Fibroblast of lung (primary cell): ENCODE data around the gene C2orf76. TPM values are rescaled to one million over a fixed set of nuclear protein-coding genes. Genes with fewer than 3 reads are reported as not detected.

Experiments
- DNase-seq, 2 donors: peaks; one replicate each; pipeline versions ENCODE4 v3.0.0 to v3.0.0-alpha.2; 2010; ENCODE audit warnings: low read depth in 2 of 2
- H2AFZ ChIP-seq: 2 replicates; pipeline ENCODE4 v1.5.1; 2012; ENCODE audit warnings: low read length, control low read depth, inconsistent platforms
- H3K27ac ChIP-seq: 2 replicates; pipeline ENCODE4 v1.5.1; 2011; ENCODE audit warnings: low read length, control low read depth; ENCODE audit not compliant: insufficient read depth
- H3K27me3 ChIP-seq: 2 replicates; pipeline ENCODE4 v1.5.1; 2011; ENCODE audit warnings: mild to moderate bottlenecking, low read length; ENCODE audit not compliant: control insufficient read depth, insufficient read depth
- H3K36me3 ChIP-seq: 2 replicates; pipeline ENCODE4 v1.5.1; 2011; ENCODE audit warnings: low read length; ENCODE audit not compliant: control insufficient read depth, insufficient read depth
- H3K4me1 ChIP-seq: 2 replicates; pipeline ENCODE4 v1.5.1; 2011; ENCODE audit warnings: low read length; ENCODE audit not compliant: control insufficient read depth, insufficient read depth; ENCODE audit errors: extremely low read depth
- H3K4me2 ChIP-seq: 2 replicates; pipeline ENCODE4 v1.5.1; 2011; ENCODE audit warnings: low read length, control low read depth; ENCODE audit not compliant: insufficient read depth; ENCODE audit errors: extremely low read depth
- H3K4me3 ChIP-seq, 4 experiments: fragments of 200-600 bp in 1 of 4; sonication (generic) in 1 of 4; replicated peaks in 1 of 4; 2 replicates each; pipeline ENCODE4 v1.5.1; 2011 to 2016; ENCODE audit warnings: low read length in 4 of 4, low read depth in 3 of 4, mild to moderate bottlenecking in 3 of 4, control low read depth in 2 of 4, inconsistent platforms in 1 of 4, mixed read lengths in 1 of 4; ENCODE audit not compliant: insufficient read depth in 1 of 4; ENCODE audit errors: control extremely low read depth in 1 of 4
- H3K79me2 ChIP-seq: 2 replicates; pipeline ENCODE4 v1.5.1; 2012; ENCODE audit warnings: mild to moderate bottlenecking, low read length, inconsistent platforms; ENCODE audit not compliant: control insufficient read depth, insufficient read depth
- H3K9ac ChIP-seq: 2 replicates; pipeline ENCODE4 v1.5.1; 2011; ENCODE audit warnings: mild to moderate bottlenecking, low read length, control low read depth; ENCODE audit not compliant: insufficient read depth
- H3K9me3 ChIP-seq: 2 replicates; pipeline ENCODE4 v1.5.1; 2012; ENCODE audit warnings: low read depth, low read length; ENCODE audit not compliant: control insufficient read depth, insufficient read depth
- H4K20me1 ChIP-seq: 2 replicates; pipeline ENCODE4 v1.5.1; 2011; ENCODE audit warnings: low read length; ENCODE audit not compliant: control insufficient read depth, insufficient read depth; ENCODE audit errors: extremely low read depth
- EZH2 ChIP-seq: IDR thresholded peaks from 2 replicates; pipeline ENCODE4 v1.5.1; 2012; ENCODE audit warnings: low read length, control low read depth, mild to moderate bottlenecking; ENCODE audit errors: missing control alignments
- polyA plus RNA-seq, 2 donors: library from polyadenylated mRNA; depleted of rRNA in 1 of 2; stranded (reverse) in 1 of 2; unstranded in 1 of 2; fragments of >200 nt; gene quantifications; 2 replicates each; pipeline ENCODE4 v1.2.1, GENCODE V29; 2011 to 2012; ENCODE audit warnings: missing spikeins in 1 of 2
- total RNA-seq: library from RNA; depleted of rRNA; stranded (reverse); fragments of >200 nt; gene quantifications from 2 replicates; pipeline ENCODE4 v1.2.1, GENCODE V29; 2014
- TF ChIP-seq, protein P1 (sequence below), 2 donors: IDR thresholded peaks in 1 of 2; conservative IDR thresholded peaks in 1 of 2; 1 replicate in 1 of 2; 2 replicates in 1 of 2; pipeline ENCODE4 v1.5.1; 2011 to 2012; ENCODE audit warnings: low read length in 2 of 2, control low read depth in 1 of 2, inconsistent platforms in 1 of 2, low read depth in 1 of 2, mild to moderate bottlenecking in 1 of 2

C2orf76 gene
- total and polyA plus RNA-seq, 2 donors (not counting 1 experiment from before 2014, with no cell fraction given) = 14.6 to 17.8 TPM

DNA sequence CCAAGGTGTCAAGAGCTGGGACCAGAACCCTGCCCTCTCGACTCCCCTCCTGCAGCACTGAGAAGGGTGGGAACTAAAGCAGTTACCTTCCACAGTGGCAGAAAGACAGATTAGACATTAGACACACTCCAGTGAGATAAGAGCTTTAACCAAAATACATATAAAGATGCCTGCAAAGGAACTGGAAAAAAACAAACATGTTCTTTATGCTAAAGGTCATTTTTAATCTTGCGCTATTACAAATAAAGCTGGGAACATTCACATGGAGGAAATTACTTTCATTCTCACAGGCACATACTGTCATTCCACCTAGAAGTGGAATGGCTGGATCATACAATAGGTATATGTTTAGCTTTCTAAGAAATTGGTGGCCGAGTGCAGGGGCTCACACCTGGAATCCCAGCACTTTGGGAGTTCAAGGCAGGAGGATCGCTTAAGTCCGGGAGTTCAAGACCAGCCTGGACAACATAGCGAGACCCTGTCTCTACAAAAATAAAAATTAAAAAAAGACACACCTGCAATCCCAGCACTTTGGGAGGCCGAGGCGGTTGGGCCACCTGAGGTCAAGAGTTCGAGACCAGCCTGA, 41.9 kb downstream of the C2orf76 start:
- H3K27ac ChIP-seq = no peak overlapping the region
- no peak overlapping the region for H3K9ac ChIP-seq
- no peaks in the 10 kb centered on the region for H3K9me3 ChIP-seq
- no peak overlapping the region for H3K4me2 ChIP-seq
- no peak overlapping the region for H3K4me3 ChIP-seq
- no peaks in the 10 kb centered on the region for H3K4me1 ChIP-seq
- no peak overlapping the region for H2AFZ ChIP-seq
- no peak for TF ChIP-seq EZH2
- TF ChIP-seq, protein P1, sequence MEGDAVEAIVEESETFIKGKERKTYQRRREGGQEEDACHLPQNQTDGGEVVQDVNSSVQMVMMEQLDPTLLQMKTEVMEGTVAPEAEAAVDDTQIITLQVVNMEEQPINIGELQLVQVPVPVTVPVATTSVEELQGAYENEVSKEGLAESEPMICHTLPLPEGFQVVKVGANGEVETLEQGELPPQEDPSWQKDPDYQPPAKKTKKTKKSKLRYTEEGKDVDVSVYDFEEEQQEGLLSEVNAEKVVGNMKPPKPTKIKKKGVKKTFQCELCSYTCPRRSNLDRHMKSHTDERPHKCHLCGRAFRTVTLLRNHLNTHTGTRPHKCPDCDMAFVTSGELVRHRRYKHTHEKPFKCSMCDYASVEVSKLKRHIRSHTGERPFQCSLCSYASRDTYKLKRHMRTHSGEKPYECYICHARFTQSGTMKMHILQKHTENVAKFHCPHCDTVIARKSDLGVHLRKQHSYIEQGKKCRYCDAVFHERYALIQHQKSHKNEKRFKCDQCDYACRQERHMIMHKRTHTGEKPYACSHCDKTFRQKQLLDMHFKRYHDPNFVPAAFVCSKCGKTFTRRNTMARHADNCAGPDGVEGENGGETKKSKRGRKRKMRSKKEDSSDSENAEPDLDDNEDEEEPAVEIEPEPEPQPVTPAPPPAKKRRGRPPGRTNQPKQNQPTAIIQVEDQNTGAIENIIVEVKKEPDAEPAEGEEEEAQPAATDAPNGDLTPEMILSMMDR (conservative IDR thresholded peaks at IDR 0.05 in 1 of 2, IDR thresholded peaks at IDR 0.05 in 1 of 2; ENCODE audit: low read depth in 1 of 2, low read length in 2 of 2) = no peak
- H3K79me2 ChIP-seq = no peaks in the 10 kb centered on the region
- DNase-seq = no peak
- H3K27me3 ChIP-seq = no peaks in the 10 kb centered on the region
- H3K36me3 ChIP-seq = no peaks in the 10 kb centered on the region
- no peaks in the 10 kb centered on the region for H4K20me1 ChIP-seq

DNA sequence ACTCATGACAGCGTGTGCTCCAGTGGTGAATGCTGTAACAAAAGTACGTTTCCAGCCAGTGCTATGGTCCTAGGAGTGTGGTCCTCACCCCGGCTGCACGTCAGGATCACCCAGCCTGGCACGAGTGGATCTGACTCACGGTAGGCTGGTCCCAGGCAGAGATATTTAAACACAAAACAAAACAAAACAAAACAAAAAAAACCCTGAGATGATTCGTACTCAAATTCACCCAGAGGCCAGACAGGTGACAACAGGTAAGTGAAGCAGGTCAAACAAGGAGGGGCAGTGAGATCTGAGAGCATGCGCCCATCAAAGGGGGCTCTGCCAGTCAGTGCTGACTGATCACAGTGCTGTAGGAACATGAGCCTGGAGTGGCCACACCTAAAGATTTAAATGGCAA, 43.2 kb downstream of the C2orf76 start:
- no peaks in the 10 kb centered on the region for H3K79me2 ChIP-seq
- no peaks in the 10 kb centered on the region for H3K27me3 ChIP-seq
- H3K36me3 ChIP-seq = no peaks in the 10 kb centered on the region
- no peak overlapping the region for H3K9ac ChIP-seq
- no peak overlapping the region for H2AFZ ChIP-seq
- TF ChIP-seq EZH2 = no peak
- TF ChIP-seq, protein P1 (conservative IDR thresholded peaks at IDR 0.05 in 1 of 2, IDR thresholded peaks at IDR 0.05 in 1 of 2; ENCODE audit: low read depth in 1 of 2, low read length in 2 of 2) = no peak
- H3K4me2 ChIP-seq = no peak overlapping the region
- no peak overlapping the region for H3K27ac ChIP-seq
- H3K9me3 ChIP-seq = no peaks in the 10 kb centered on the region
- no peak overlapping the region for H3K4me3 ChIP-seq
- DNase-seq = no peak
- H3K4me1 ChIP-seq = no peaks in the 10 kb centered on the region
- H4K20me1 ChIP-seq = no peaks in the 10 kb centered on the region

DNA sequence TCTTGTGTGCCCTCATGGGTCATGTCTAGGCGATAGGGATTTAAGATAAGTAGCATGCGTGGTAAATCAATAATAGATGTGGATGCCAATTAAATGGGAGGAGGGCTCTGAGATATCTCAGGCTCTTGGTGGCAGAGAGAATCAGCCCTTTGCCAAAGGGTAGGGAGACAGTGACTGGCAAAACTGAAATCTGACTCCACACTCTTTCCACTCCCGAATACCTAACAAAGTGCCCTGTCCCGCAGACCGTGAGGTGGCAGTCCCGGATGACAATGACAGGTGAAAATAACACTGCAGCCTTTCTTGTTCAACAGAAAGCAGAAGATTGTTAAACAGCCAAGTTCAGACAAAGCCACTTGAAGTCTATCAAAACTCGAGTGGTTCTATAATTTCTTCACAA, 47.0 kb downstream of the C2orf76 start:
- H3K27me3 ChIP-seq = no peaks in the 10 kb centered on the region
- no peaks in the 10 kb centered on the region for H3K79me2 ChIP-seq
- no peak overlapping the region for H3K4me2 ChIP-seq
- no peak for DNase-seq
- H3K4me3 ChIP-seq = no peak overlapping the region
- no peak for TF ChIP-seq EZH2
- TF ChIP-seq, protein P1 (conservative IDR thresholded peaks at IDR 0.05 in 1 of 2, IDR thresholded peaks at IDR 0.05 in 1 of 2; ENCODE audit: low read depth in 1 of 2, low read length in 2 of 2) = no peak
- H4K20me1 ChIP-seq = no peaks in the 10 kb centered on the region
- no peaks in the 10 kb centered on the region for H3K9me3 ChIP-seq
- H3K27ac ChIP-seq = no peak overlapping the region
- H3K4me1 ChIP-seq = no peaks in the 10 kb centered on the region
- no peak overlapping the region for H2AFZ ChIP-seq
- H3K9ac ChIP-seq = no peak overlapping the region
- H3K36me3 ChIP-seq = no peaks in the 10 kb centered on the region
